Mucosa of stomach (tissue), 1 donor: Measurements from ENCODE around the gene XYLB.

ENCODE experiments used
- H3K27me3 ChIP-seq: one replicate; pipeline ENCODE4 v1.7.0; 2013; ENCODE audit warnings: mild to moderate bottlenecking, low read length; ENCODE audit not compliant: control insufficient read depth, insufficient read depth
- H3K36me3 ChIP-seq: one replicate; pipeline ENCODE4 v1.7.0; 2013; ENCODE audit warnings: low read length; ENCODE audit not compliant: control insufficient read depth, insufficient read depth
- H3K4me1 ChIP-seq: one replicate; pipeline ENCODE4 v1.7.0; 2013; ENCODE audit warnings: mild to moderate bottlenecking, low read length; ENCODE audit not compliant: control insufficient read depth, insufficient read depth
- H3K4me3 ChIP-seq: one replicate; pipeline ENCODE4 v1.7.0; 2013; ENCODE audit warnings: low read length
- H3K9ac ChIP-seq: one replicate; pipeline ENCODE4 v1.7.0; 2013; ENCODE audit warnings: mild to moderate bottlenecking, low read length, moderate library complexity
- H3K9me3 ChIP-seq: one replicate; pipeline ENCODE4 v1.7.0; 2013; ENCODE audit warnings: mild to moderate bottlenecking, low read length, moderate library complexity; ENCODE audit not compliant: control insufficient read depth
- donor health status: Pancreatic carcinoma.

XYLB gene

DNA sequence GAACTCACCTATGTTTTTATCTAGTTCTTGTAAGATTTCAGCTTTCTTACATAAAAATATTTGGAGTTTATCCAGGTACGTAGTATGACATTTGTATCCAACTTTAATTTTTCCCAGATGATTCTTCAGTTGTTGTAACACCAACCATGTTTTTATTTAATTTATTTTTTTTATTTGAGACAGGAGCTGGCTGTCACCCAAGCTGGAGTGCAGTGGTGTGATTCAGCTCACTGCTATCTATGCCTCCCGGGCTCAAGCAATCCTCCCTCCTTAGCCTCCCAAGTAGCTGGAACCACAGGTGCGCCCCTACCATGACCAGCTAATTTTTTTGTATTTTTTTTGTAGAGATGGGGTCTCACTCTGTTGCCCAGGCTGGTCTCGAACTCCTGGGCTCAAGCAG lies 6.6 kb downstream of the XYLB start:
- H3K4me3 ChIP-seq = no peak overlapping the region
- H3K27me3 ChIP-seq = no peaks in the 10 kb centered on the region
- peaks cover 7% of the 10 kb centered on the region for H3K4me1 ChIP-seq
- H3K9me3 ChIP-seq = no peaks in the 10 kb centered on the region
- H3K9ac ChIP-seq = no peak overlapping the region
- H3K36me3 ChIP-seq = peaks cover 4% of the 10 kb centered on the region

DNA sequence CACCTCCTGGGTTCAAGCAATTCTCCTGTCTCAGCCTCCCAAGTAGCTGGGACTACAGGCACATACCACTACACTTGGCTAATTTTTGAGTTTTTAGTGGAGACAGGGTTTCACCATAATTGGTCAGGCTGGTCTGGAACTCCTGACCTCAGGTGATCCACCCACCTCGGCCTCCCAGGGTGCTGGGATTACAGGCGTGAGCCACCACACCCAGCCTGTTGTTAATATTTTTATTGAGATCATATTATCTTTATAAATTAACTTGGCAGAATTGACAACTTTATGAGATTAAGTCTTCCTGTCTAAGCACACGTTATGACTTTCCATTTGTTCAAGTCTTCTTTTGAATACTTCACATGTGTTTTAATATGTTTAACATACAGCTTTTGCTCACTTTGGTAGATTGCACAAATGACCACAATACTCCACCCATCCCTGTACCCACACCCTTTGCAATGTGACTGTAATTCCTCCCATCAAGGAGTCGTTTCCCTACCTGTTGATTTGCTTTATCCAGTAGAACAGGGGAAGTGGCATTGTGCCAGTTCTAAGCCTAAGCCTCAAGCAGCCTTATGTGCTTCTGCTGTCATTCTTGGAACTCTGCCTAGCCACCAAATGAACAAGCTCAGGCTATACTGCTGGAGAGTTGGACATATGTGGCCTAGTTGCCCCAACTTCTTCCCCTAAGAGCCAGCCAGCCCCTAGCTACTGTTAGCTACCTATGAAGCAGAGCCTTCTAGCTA lies 8.2 kb downstream of the XYLB start:
- Histone ChIP-seq H3K4me3 (no peak overlapping the region), H3K27me3 (no peaks in the 10 kb centered on the region), H3K9ac (no peak overlapping the region), H3K9me3 (no peaks in the 10 kb centered on the region), H3K36me3 (peaks cover 4% of the 10 kb centered on the region), H3K4me1 (peaks cover 5% of the 10 kb centered on the region)

- Histone ChIP-seq H3K9ac (no peak overlapping the region), H3K27me3 (no peaks in the 10 kb centered on the region), H3K4me1 (peaks cover 5% of the 10 kb centered on the region), H3K4me3 (no peak overlapping the region), H3K9me3 (no peaks in the 10 kb centered on the region), H3K36me3 (peaks cover 7% of the 10 kb centered on the region)
Observed at GRCh38 chr3:38359038-38359437, 12.5 kb downstream of the XYLB start.

GRCh38 chr3:38360345-38360744 lies 13.8 kb downstream of the XYLB start:
- Histone ChIP-seq H3K27me3 (no peaks in the 10 kb centered on the region), H3K9me3 (no peaks in the 10 kb centered on the region), H3K9ac (no peak overlapping the region), H3K36me3 (peaks cover 4% of the 10 kb centered on the region), H3K4me3 (no peak overlapping the region), H3K4me1 (no peaks in the 10 kb centered on the region)

DNA sequence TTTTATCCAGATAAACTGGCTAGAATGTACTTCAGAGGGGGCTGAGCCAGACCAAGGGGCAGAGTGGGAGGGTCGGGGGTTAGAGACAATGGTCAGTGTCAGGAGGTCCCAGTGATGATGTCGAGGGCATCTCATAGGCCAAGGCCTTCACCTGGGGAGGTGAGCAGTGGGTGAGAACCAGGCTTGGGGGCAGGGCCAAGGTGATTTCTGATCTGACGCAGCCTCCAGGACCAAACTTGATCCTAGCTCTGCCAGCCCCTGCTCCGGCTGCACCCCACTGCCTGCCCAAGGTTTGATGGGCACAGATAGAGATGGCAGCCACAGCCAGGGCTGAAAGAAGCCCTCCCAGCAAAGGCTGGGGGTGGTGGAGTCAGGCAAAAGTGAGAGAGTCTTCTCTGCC lies 14.9 kb downstream of the XYLB start:
- Histone ChIP-seq H3K4me1 (no peaks in the 10 kb centered on the region), H3K4me3 (no peak overlapping the region), H3K36me3 (peaks cover 8% of the 10 kb centered on the region)

DNA sequence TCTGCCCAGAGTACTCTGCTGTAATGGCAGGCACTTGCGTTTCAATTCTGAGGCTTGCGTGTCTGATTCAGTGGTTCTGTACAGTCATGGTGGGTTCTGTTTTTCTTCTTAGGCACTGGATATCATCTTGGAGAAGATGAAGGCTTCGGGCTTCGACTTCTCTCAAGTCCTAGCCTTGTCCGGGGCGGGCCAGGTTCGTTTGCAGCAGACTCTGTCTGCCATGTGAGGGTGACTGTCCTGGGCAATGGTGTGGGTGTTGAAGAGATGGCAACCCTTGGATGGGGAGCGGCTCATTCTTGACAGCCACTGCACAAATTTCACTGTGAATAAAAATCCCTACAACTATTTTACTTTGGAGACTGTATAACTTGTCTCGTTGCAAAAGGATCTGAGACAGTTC lies 16.2 kb downstream of the XYLB start:
- no peaks in the 10 kb centered on the region for H3K9me3 ChIP-seq
- no peak overlapping the region for H3K9ac ChIP-seq
- no peak overlapping the region for H3K4me3 ChIP-seq
- H3K4me1 ChIP-seq = no peaks in the 10 kb centered on the region
- peaks cover 8% of the 10 kb centered on the region for H3K36me3 ChIP-seq
- no peaks in the 10 kb centered on the region for H3K27me3 ChIP-seq

More for the DNA sequence above, 14.9 kb downstream of the XYLB start:
- no peaks in the 10 kb centered on the region for H3K9me3 ChIP-seq
- H3K27me3 ChIP-seq = no peaks in the 10 kb centered on the region
- no peak overlapping the region for H3K9ac ChIP-seq

DNA sequence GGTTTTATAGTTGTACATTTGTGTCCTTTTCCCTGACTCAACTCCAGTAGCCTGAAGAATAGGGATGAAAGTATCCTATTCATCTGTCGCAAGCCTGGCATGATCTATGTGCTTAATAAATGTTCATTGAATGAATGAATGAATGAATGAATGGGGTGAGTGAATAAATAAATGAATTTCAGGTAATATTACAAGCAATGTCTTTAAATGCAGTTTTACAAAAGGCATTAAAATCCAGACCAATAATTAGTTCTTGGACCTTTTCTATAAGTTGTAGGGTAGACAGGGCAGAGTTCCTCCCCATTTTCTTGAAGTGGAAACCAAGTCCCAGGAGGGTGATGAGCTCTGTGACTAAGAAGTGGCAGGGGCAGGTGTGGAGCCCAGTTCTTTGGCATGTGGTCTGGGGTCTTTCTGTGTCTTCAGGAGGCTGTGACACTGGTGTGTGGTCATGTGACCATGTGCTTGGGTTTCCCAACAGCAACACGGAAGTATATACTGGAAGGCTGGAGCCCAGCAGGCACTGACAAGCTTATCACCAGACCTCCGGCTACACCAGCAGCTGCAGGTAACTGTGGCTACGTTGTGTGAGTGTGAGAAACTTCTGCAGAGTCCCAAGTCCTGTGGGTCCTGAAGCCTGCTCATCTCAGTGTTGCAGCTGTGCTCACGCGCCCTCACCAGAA lies 18.3 kb downstream of the XYLB start:
- Histone ChIP-seq H3K27me3 (no peaks in the 10 kb centered on the region), H3K36me3 (peaks cover 8% of the 10 kb centered on the region), H3K9me3 (no peaks in the 10 kb centered on the region), H3K9ac (no peak overlapping the region), H3K4me1 (no peaks in the 10 kb centered on the region), H3K4me3 (no peak overlapping the region)

GRCh38 chr3:38365469-38366062 lies 19.0 kb downstream of the XYLB start:
- Histone ChIP-seq H3K27me3 (no peaks in the 10 kb centered on the region), H3K9ac (no peak overlapping the region), H3K4me3 (no peak overlapping the region), H3K9me3 (no peaks in the 10 kb centered on the region), H3K36me3 (peaks cover 8% of the 10 kb centered on the region), H3K4me1 (no peaks in the 10 kb centered on the region)

DNA sequence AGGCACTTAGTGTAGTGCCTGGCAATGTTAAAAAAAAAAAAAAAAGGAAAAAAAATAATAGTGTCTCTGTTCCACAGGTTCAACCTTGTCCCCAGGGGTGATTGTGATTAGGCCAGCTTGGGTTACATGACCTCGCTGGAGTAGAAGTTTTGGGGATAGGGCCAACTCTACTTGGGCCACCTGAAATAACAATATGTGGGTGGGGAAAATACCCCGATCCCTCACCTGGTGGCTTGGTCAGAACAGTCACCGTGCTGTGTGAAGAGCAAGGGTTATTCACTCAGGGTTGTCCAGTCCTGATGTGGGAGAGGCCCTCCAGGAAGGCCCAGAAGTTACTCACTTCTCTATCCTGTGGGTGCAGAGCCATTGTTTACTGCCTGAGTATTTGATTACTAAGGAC lies 19.5 kb downstream of the XYLB start:
- Histone ChIP-seq H3K4me1 (no peaks in the 10 kb centered on the region), H3K36me3 (peaks cover 8% of the 10 kb centered on the region), H3K27me3 (no peaks in the 10 kb centered on the region)

DNA sequence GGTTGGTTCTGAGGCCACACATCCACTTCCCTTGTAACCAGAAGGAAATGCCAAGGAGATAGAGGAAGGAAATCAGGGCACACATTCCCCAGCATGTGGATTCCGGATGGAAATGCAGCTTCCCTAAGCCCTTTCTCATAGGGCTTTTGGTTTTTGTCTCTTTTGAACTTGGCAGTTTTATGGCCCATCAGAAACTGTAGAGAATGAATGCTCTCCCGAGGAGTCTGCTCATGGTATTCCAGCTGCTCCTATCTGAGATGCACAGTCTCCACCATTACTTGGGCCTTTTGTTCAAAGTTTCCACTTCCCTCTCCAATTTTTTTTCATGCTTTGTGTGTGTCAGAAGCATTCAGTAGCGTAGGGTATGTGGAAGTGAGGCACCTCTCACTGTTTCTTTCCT lies 21.2 kb downstream of the XYLB start:
- H3K36me3 ChIP-seq = peaks cover 8% of the 10 kb centered on the region

More for the DNA sequence above, 19.5 kb downstream of the XYLB start:
- Histone ChIP-seq H3K4me3 (no peak overlapping the region), H3K9me3 (no peaks in the 10 kb centered on the region), H3K9ac (no peak overlapping the region)

GRCh38 chr3:38368238-38368637 lies 21.7 kb downstream of the XYLB start:
- no peaks in the 10 kb centered on the region for H3K4me1 ChIP-seq
- H3K27me3 ChIP-seq = no peaks in the 10 kb centered on the region
- no peak overlapping the region for H3K4me3 ChIP-seq
- H3K9me3 ChIP-seq = no peaks in the 10 kb centered on the region
- peaks cover 8% of the 10 kb centered on the region for H3K36me3 ChIP-seq
- H3K9ac ChIP-seq = no peak overlapping the region

More for the DNA sequence above, 21.2 kb downstream of the XYLB start:
- H3K9ac ChIP-seq = no peak overlapping the region
- no peaks in the 10 kb centered on the region for H3K9me3 ChIP-seq
- H3K4me1 ChIP-seq = no peaks in the 10 kb centered on the region
- H3K27me3 ChIP-seq = no peaks in the 10 kb centered on the region
- no peak overlapping the region for H3K4me3 ChIP-seq

GRCh38 chr3:38369186-38369585 lies 22.6 kb downstream of the XYLB start:
- Histone ChIP-seq H3K4me3 (no peak overlapping the region), H3K27me3 (no peaks in the 10 kb centered on the region), H3K36me3 (peaks cover 6% of the 10 kb centered on the region), H3K4me1 (no peaks in the 10 kb centered on the region), H3K9me3 (no peaks in the 10 kb centered on the region), H3K9ac (no peak overlapping the region)
